HepG2 (cell line): ENCODE results near the gene CAMKK1. TPM values are rescaled to one million over a fixed set of nuclear protein-coding genes. Genes with fewer than 3 reads are reported as not detected.

Experiments
- ATAC-seq: fragments of 200-7000 bp; cut with Tn5 transposase; 3 replicates; pipeline ENCODE4 v1.9.1; 2020; ENCODE audit warnings: mild to moderate bottlenecking, moderate library complexity
- BruUV-seq: library from RNA; stranded (reverse); fragments of 400-500 nt; replicated peaks from 2 replicates; lab custom pipeline; 2021; lab: Mats Ljungman, UMichigan
- CTCF ChIA-PET: fragments of 300-600 bp; formaldehyde crosslinking; extraction: SDS; loops from one replicate; lab custom pipeline; 2021; ENCODE audit warnings: low total read pairs, inconsistent platforms, low intra/inter-chr PET ratio; lab: Yijun Ruan, JAX
- POLR2A ChIA-PET: fragments of 350-600 bp; sonication (Branson Sonifier 250); formaldehyde crosslinking; loops from one replicate; lab custom pipeline; 2020; ENCODE audit warnings: antibody characterized with exemption, inconsistent platforms; lab: Yijun Ruan, JAX
- DNase-seq: peaks from one replicate; pipeline ENCODE4 v3.0.0-alpha.2; 2015; ENCODE audit warnings: low spot score
- FAIRE-seq: peaks from 3 replicates; lab custom pipeline; 2011; peaks lifted over from hg19 to GRCh38; lab: Jason Lieb, UNC
- H2AFZ ChIP-seq: one replicate; pipeline ENCODE4 v1.6.1; 2011; ENCODE audit warnings: low read length, inconsistent platforms
- H3K27ac ChIP-seq: fragments of 300-600 bp; 3 replicates; pipeline ENCODE4 v1.8.0; 2011; ENCODE audit warnings: mixed run types, mild to moderate bottlenecking, mixed read lengths, low read length, inconsistent platforms; ENCODE audit not compliant: insufficient read depth; ENCODE audit errors: extremely low read length
- H3K27me3 ChIP-seq, 2 experiments: fragments of 200-600 bp in 1 of 2; 2 replicates in 1 of 2; 3 replicates in 1 of 2; pipeline versions ENCODE4 v1.6.0 to v1.8.0; 2011; ENCODE audit warnings: low read length in 2 of 2, mild to moderate bottlenecking in 2 of 2, moderate library complexity in 2 of 2, inconsistent platforms in 1 of 2; ENCODE audit not compliant: insufficient read depth in 2 of 2, control insufficient read depth in 1 of 2
- H3K36me3 ChIP-seq, 2 experiments: fragments of 200-600 bp in 1 of 2; replicated peaks in 1 of 2; 2 replicates in 1 of 2; 3 replicates in 1 of 2; pipeline versions ENCODE4 v1.5.1 to v1.8.0; 2011; ENCODE audit warnings: low read length in 2 of 2, inconsistent platforms in 1 of 2; ENCODE audit not compliant: insufficient read depth in 2 of 2, control insufficient read depth in 1 of 2
- H3K4me1 ChIP-seq: 2 replicates; pipeline ENCODE4 v1.5.1; 2012; ENCODE audit warnings: low read length, inconsistent platforms; ENCODE audit not compliant: insufficient read depth
- H3K4me2 ChIP-seq: 2 replicates; pipeline ENCODE4 v1.6.0; 2011; ENCODE audit warnings: low read depth, low read length, inconsistent platforms
- H3K4me3 ChIP-seq, 3 experiments: fragments of 200-600 bp in 1 of 3; sonication (generic), shearing (Covaris generic) in 1 of 3; replicated peaks in 1 of 3; 2 replicates each; pipeline ENCODE4 v1.5.1; 2011 to 2016; ENCODE audit warnings: low read length in 3 of 3, inconsistent platforms in 2 of 3, low read depth in 2 of 3, mild to moderate bottlenecking in 2 of 3, control low read depth in 1 of 3, mixed read lengths in 1 of 3; ENCODE audit not compliant: insufficient read depth in 1 of 3
- H3K79me2 ChIP-seq: one replicate; pipeline ENCODE4 v1.6.1; 2011; ENCODE audit warnings: low read length, inconsistent platforms; ENCODE audit not compliant: insufficient read depth
- H3K9ac ChIP-seq: 2 replicates; pipeline ENCODE4 v1.6.0; 2011; ENCODE audit warnings: mild to moderate bottlenecking, low read depth, low read length, inconsistent platforms; ENCODE audit not compliant: insufficient read depth
- H3K9me3 ChIP-seq: 2 replicates; pipeline ENCODE4 v1.5.1; 2012; ENCODE audit warnings: mild to moderate bottlenecking, low read length
- H4K20me1 ChIP-seq: 2 replicates; pipeline ENCODE4 v1.6.0; 2011; ENCODE audit warnings: inconsistent platforms, mild to moderate bottlenecking, low read length, moderate library complexity; ENCODE audit not compliant: insufficient read depth
- GZF1 ChIP-seq: sonication (generic); formaldehyde crosslinking; IDR thresholded peaks from 2 replicates; pipeline ENCODE4 v1.5.1; 2020; ENCODE audit warnings: mild to moderate bottlenecking, missing genetic modification reagents
- HDAC6 ChIP-seq: fragments of 200-600 bp; sonication (generic); IDR thresholded peaks from 2 replicates; pipeline ENCODE4 v1.7.0; 2017; ENCODE audit warnings: mild to moderate bottlenecking, antibody characterized with exemption, low read length, low read depth
- HNRNPL ChIP-seq: fragments of 200-400 bp; formaldehyde crosslinking; IDR thresholded peaks from 2 replicates; pipeline ENCODE4 v1.6.1; 2017; ENCODE audit warnings: mild to moderate bottlenecking, low read depth, low read length
- HNRNPLL ChIP-seq: fragments of 200-400 bp; formaldehyde crosslinking; IDR thresholded peaks from 2 replicates; pipeline ENCODE4 v1.6.1; 2017; ENCODE audit warnings: mild to moderate bottlenecking, low read depth, low read length; ENCODE audit not compliant: poor library complexity, severe bottlenecking
- KDM5B ChIP-seq: sonication (generic); formaldehyde crosslinking; IDR thresholded peaks from 2 replicates; pipeline ENCODE4 v1.4.0; 2020; ENCODE audit warnings: missing genetic modification reagents, mild to moderate bottlenecking, borderline replicate concordance
- KLF15 ChIP-seq: sonication (generic); formaldehyde crosslinking; IDR thresholded peaks from 2 replicates; pipeline ENCODE4 v1.8.1; 2023; ENCODE audit warnings: borderline replicate concordance, mild to moderate bottlenecking, inconsistent platforms, missing genetic modification reagents, mixed read lengths
- KLF9 ChIP-seq: IDR thresholded peaks from 2 replicates; pipeline ENCODE4 v1.6.1; 2016; ENCODE audit warnings: low read depth
- MAFF ChIP-seq: IDR thresholded peaks from 2 replicates; pipeline ENCODE4 v1.6.1; 2011; ENCODE audit warnings: low read depth, low read length, improper control_type of control experiment
- PLSCR1 ChIP-seq: sonication (generic); formaldehyde crosslinking; IDR thresholded peaks from 2 replicates; pipeline ENCODE4 v1.5.0; 2020; ENCODE audit warnings: missing genetic modification reagents, mild to moderate bottlenecking, borderline replicate concordance
- POGK ChIP-seq: sonication (generic); formaldehyde crosslinking; conservative IDR thresholded peaks from 2 replicates; pipeline ENCODE4 v1.8.0; 2022; ENCODE audit warnings: mild to moderate bottlenecking, moderate library complexity, missing genetic modification reagents
- SMARCE1 ChIP-seq: fragments of 450-650 bp; IDR thresholded peaks from 2 replicates; pipeline ENCODE4 v1.6.1; 2017; ENCODE audit warnings: borderline replicate concordance
- SNAPC2 ChIP-seq: sonication (generic); formaldehyde crosslinking; IDR thresholded peaks from 2 replicates; pipeline ENCODE4 v1.8.1; 2022; ENCODE audit warnings: mild to moderate bottlenecking, missing genetic modification reagents
- ZFP41 ChIP-seq: sonication (generic); formaldehyde crosslinking; IDR thresholded peaks from 2 replicates; pipeline ENCODE4 v1.4.0; 2020; ENCODE audit warnings: mild to moderate bottlenecking, missing genetic modification reagents, borderline replicate concordance
- ZNF329 ChIP-seq: sonication (generic); formaldehyde crosslinking; IDR thresholded peaks from 2 replicates; pipeline ENCODE4 v1.9.0; 2021; ENCODE audit warnings: low read depth, mild to moderate bottlenecking, missing genetic modification reagents
- ZNF770 ChIP-seq: sonication (generic); formaldehyde crosslinking; IDR thresholded peaks from 2 replicates; pipeline ENCODE4 v1.5.0; 2020; ENCODE audit warnings: mild to moderate bottlenecking, missing genetic modification reagents
- ZNF879 ChIP-seq: sonication (generic); formaldehyde crosslinking; IDR thresholded peaks from 2 replicates; pipeline ENCODE4 v1.8.1; 2023; ENCODE audit warnings: missing genetic modification reagents
- ZSCAN9 ChIP-seq: IDR thresholded peaks from 2 replicates; pipeline ENCODE4 v1.6.1; 2016; ENCODE audit warnings: borderline replicate concordance
- WGBS: methylation state at CpG from one replicate; pipeline ENCODE4 v1.1.6; 2017; ENCODE audit warnings: low lambda C conversion rate; 5-methylcytosine and 5-hydroxymethylcytosine counted together
- in situ Hi-C: cut with HindIII; loops from 2 replicates; pipeline ENCODE4 v1.10.0; 2017; ENCODE audit warnings: low pct_unique_long_range_greater_than_20kb; ENCODE audit not compliant: extremely low pct_ligation_motif_present
- intact Hi-C: fragments of 100-400 bp; cut with micrococcal nuclease; formaldehyde crosslinking; loops from one replicate; pipeline ENCODE4 v1.10.0; 2022; ENCODE audit not compliant: unreplicated experiment
- polyA plus RNA-seq, 8 experiments: library from polyadenylated mRNA; depleted of rRNA in 3 of 8; stranded (reverse) in 7 of 8; unstranded in 1 of 8; fragments of >200 nt; fragmentation: Illumina TruSeq in 4 of 8; extraction: Trizol in 4 of 8; gene quantifications; 2 replicates each; pipeline versions ENCODE4 v1.2.1 to v1.2.3, GENCODE V29; 2011 to 2016; ENCODE audit warnings: low read depth in 4 of 8, missing spikeins in 1 of 8, mixed read lengths in 1 of 8; ENCODE audit not compliant: insufficient read depth in 1 of 8
- total RNA-seq, 5 experiments: library from RNA; depleted of rRNA; stranded (reverse); fragments of >200 nt; fragmentation: Illumina TruSeq; extraction: Trizol; gene quantifications; 2 replicates each; pipeline ENCODE4 v1.2.3, GENCODE V29; 2016; ENCODE audit warnings: low read depth in 1 of 5

Gene CAMKK1
- total and polyA plus RNA-seq, 2 of the 13 experiments (the other 11 are each of a cell fraction or from before 2014, with no cell fraction given) = 1.5 to 1.6 TPM

GRCh38 chr17:3893720-3894116, 865 bp upstream of the CAMKK1 start:
- H3K27me3 ChIP-seq = peaks cover 0 to 17% of the 10 kb centered on the region in 2 experiments; a peak in 2 of 5 replicates
- TF ChIP-seq ZSCAN9 (CRISPR knock-in tag) (no peak), GZF1 (CRISPR knock-in tag) (no peak), SMARCE1 (no peak), ZNF879 (CRISPR knock-in tag) (no peak), PLSCR1 (no peak), HNRNPL (no peak), HDAC6 (no peak), KDM5B (CRISPR knock-in tag) (0 out of 2 replicates have a peak, but pooled peaks have one; percentile 11), KLF9 (CRISPR knock-in tag) (no peak), ZFP41 (CRISPR knock-in tag) (no peak), ZNF329 (CRISPR knock-in tag) (no peak), POGK (0 out of 2 replicates have a peak, but pooled peaks have one; percentile 30), MAFF (no peak), HNRNPLL (no peak), ZNF770 (CRISPR knock-in tag) (0 out of 2 replicates have a peak, but pooled peaks have one; percentile 8), KLF15 (CRISPR knock-in tag) (no peak), SNAPC2 (CRISPR knock-in tag) (no peak)
- DNase-seq (no peak), ATAC-seq (no peak), FAIRE-seq (no peak)
- POLR2A ChIA-PET = interaction anchor here (1.0 to 3.5 kb wide), 3 partner anchors 10 to 91 kb away, joined by 3 to 47 read pairs (median 4); partner anchors contain the start of gene NCBP3
- CTCF ChIA-PET = no interaction called here
- H3K79me2 ChIP-seq = no peaks in the 10 kb centered on the region
- peak overlapping the region; percentile 73 for H3K4me2 ChIP-seq
- peak overlapping the region in 2 of 3 experiments; percentile 75 to 82; a peak in 4 of 6 replicates for H3K4me3 ChIP-seq
- H3K27ac ChIP-seq = no peak overlapping the region
- no peak overlapping the region for H2AFZ ChIP-seq
- H3K9me3 ChIP-seq = no peaks in the 10 kb centered on the region
- H4K20me1 ChIP-seq = no peaks in the 10 kb centered on the region
- in situ Hi-C loops (no loop called here), intact Hi-C loops (no loop called here)
- H3K36me3 ChIP-seq = no peaks in the 10 kb centered on the region
- peaks cover 35% of the 10 kb centered on the region for H3K4me1 ChIP-seq
- WGBS = 80% methylated on average over 7 of the region's 7 CpGs
- no TSS peak for BruUV-seq
- peak overlapping the region; percentile 71 for H3K9ac ChIP-seq
